ENCODE results near the gene LRBA. TPM values are rescaled to one million over a fixed set of nuclear protein-coding genes. Genes with fewer than 3 reads are reported as not detected.
A peak's percentile ranks its signal among the peaks of the same experiment; 100 is the strongest.
"Not testable (repeated sequence)": the region's sequence is repeated elsewhere in the genome, so short reads cannot be mapped to it uniquely, and the experiment has no call there.

The LRBA gene
- total RNA-seq, 2 donors from 2014 or later = 37.7 to 70.5 TPM

DNA sequence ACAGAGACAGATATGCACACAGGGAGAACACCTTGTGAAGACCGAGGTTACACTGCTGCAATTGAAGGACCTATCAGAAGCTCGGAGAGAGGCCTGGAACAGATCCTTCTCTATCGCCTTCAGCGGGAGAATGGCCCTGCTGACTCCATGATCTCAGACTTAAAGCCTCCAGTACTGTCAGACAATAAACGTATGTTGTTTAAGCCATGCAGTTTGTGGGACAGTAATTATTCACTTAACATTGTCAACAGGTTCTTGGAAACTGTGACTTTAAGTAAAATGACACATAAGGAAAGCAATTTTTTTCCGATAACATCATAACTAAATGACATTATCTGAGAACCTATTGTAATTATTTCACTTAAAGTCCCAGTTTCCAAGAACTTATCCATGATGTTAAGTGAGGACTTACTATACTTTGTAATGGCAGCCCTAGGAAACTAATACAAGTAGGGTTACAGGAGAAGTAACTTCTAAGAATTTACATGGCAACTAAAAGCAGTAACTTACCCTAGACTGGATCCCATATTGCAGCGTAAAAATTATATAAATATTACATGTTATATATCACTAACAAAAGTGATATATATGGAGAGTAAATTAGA, 613.9 kb downstream of the LRBA start:
- no peaks in the 10 kb centered on the region for H3K27me3 Mint-ChIP-seq
- H3K27ac Mint-ChIP-seq = peak overlapping the region in 1 of 2 donors; percentile 39
- peaks cover 3 to 14% of the 10 kb centered on the region in 2 donors for H3K4me1 Mint-ChIP-seq (ENCODE audit: low read depth in 2 of 2)
- H3K9me3 Mint-ChIP-seq = no peaks in the 10 kb centered on the region
- DNase-seq (ENCODE audit: low spot score) = no peak
- H3K4me3 Mint-ChIP-seq = no peak overlapping the region
- no peaks in the 10 kb centered on the region for H3K36me3 Mint-ChIP-seq
- peak in 1 of 2 donors; percentile 46 for ATAC-seq

DNA sequence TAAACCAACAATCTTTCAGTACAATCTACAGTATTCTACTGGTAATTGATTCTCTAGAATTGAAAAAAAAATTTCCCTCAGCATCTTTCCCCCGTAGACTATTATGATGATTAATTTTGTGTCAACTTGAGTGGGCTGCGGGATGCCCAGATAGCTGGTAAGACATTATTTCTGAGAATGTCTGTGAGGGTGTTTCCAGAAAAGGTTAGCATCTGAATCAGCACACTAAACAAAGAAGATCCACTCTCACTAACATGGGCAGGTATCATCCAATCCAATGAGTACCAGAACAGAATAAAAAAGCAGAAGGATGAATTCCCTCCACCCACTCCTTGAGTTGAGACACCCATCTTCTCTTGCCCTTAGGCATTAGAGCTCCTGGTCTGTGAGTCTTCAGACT, 619.2 kb downstream of the LRBA start:
- ATAC-seq = peak in 1 of 2 donors; percentile 86

DNA sequence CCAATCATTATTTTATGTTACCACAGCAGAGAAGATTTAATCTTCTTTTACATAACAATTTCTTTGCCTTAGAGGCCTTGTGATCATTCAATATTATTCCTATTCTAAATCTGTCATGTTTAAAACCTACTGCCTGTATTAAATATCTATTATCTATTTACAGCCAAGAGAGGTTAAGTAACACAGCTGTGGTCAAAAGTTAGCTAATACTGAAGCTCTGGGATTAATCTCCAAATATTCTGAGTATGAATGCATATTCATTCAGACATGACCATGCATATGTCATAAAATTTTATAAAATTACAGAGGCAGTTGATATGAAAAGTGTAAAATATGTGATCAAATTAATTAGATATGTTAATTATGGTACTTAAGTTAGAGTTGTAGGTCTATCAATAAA, 621.0 kb downstream of the LRBA start:
- H3K27ac Mint-ChIP-seq = no peak overlapping the region
- no peak for ATAC-seq
- H3K27me3 Mint-ChIP-seq = no peaks in the 10 kb centered on the region
- H3K4me1 Mint-ChIP-seq (ENCODE audit: low read depth in 2 of 2) = peaks cover 6 to 12% of the 10 kb centered on the region in 2 donors
- DNase-seq (ENCODE audit: low spot score) = no peak
- peaks cover 11% of the 10 kb centered on the region for H3K36me3 Mint-ChIP-seq
- H3K9me3 Mint-ChIP-seq = no peaks in the 10 kb centered on the region
- no peak overlapping the region for H3K4me3 Mint-ChIP-seq

More for the DNA sequence above, 619.2 kb downstream of the LRBA start:
- Mint-ChIP-seq H3K27ac (peak overlapping the region; percentile 7 to 36), H3K4me3 (peak overlapping the region; percentile 38), H3K36me3 (peaks cover 11% of the 10 kb centered on the region), H3K9me3 (no peaks in the 10 kb centered on the region), H3K27me3 (no peaks in the 10 kb centered on the region), H3K4me1 (ENCODE audit: low read depth in 2 of 2) (peaks cover 4 to 12% of the 10 kb centered on the region in 2 donors)
- no peak for DNase-seq (ENCODE audit: low spot score)

DNA sequence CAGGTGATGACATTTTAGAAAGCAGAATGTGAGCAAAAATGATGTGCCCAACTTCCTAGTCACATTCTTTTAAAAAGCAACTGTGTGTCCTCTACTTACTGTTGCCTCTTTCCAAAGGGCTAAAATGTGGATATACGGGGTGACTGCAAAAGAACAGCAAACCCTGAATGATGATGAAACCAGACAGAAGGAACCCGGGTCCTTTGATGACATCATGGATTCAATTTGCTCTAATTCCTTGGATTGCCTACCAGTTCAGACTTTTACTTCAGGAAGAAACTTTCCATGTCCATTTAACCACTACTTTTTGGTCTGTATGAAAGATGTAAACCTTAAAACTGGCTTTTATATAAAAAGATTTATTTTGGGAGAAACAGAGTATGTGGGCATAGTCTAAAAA, 624.0 kb downstream of the LRBA start:
- Mint-ChIP-seq H3K27ac (no peak overlapping the region), H3K4me1 (ENCODE audit: low read depth in 2 of 2) (peaks cover 3 to 6% of the 10 kb centered on the region in 2 donors), H3K9me3 (no peaks in the 10 kb centered on the region), H3K4me3 (no peak overlapping the region), H3K27me3 (no peaks in the 10 kb centered on the region), H3K36me3 (peaks cover 11% of the 10 kb centered on the region)
- no peak for DNase-seq (ENCODE audit: low spot score)
- ATAC-seq = no peak

DNA sequence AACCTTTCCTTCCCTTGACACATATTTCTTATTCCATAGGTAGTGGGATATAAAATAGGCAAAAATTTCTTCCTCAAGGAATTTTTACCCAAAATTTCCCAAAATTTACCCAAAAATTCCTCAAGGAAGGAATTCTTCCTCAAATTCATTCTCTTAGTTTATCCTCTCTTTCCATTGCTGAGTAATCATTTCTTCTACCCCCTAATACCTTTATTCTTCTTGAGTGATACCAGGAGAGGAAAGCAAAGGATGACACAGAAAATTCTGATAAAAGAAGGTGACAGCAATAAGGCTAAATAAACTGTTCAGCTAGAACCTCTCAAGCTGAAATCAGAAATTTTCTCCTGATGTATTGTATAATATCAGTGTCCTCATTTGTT, 624.6 kb downstream of the LRBA start:
- Mint-ChIP-seq H3K9me3 (no peaks in the 10 kb centered on the region), H3K4me1 (ENCODE audit: low read depth in 2 of 2) (peaks cover 2 to 3% of the 10 kb centered on the region in 2 donors), H3K36me3 (peaks cover 11% of the 10 kb centered on the region), H3K27ac (no peak overlapping the region), H3K4me3 (no peak overlapping the region), H3K27me3 (no peaks in the 10 kb centered on the region)
- DNase-seq (ENCODE audit: low spot score) = no peak
- no peak for ATAC-seq

DNA sequence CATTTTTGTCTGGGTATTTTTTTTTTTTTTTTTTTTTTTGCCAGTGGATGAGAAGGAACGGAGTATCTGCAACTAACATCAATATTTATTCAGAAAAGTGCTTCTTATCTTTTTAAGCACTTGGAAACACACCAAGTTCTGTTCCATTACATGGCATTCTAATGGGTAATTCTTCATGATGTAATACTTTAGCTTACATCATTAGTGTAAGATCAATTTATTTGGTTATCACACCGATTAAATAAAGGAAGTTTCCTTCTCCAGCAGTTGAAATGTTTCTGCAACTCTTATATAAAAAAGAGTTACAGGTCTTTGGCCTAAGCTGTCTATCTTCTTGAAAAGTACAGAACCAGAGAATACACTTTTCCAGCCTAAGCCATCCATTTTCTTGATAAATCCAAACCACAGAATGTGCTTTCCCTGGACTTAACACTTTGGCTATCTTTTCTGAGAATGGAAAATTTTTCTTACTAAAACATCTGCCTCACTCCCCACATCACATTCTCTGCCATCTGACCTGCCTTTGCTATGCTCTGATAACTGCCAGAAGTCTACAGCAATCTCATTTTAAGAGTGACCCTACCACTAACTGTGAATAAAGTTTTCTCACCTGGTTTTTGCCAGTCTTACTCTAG, 625.1 kb downstream of the LRBA start:
- Mint-ChIP-seq H3K27ac (no peak overlapping the region), H3K27me3 (no peaks in the 10 kb centered on the region), H3K36me3 (peaks cover 11% of the 10 kb centered on the region), H3K4me1 (ENCODE audit: low read depth in 2 of 2) (peaks cover 0 to 3% of the 10 kb centered on the region in 2 donors), H3K4me3 (no peak overlapping the region), H3K9me3 (no peaks in the 10 kb centered on the region)
- DNase-seq (ENCODE audit: low spot score) = no peak
- no peak for ATAC-seq

DNA sequence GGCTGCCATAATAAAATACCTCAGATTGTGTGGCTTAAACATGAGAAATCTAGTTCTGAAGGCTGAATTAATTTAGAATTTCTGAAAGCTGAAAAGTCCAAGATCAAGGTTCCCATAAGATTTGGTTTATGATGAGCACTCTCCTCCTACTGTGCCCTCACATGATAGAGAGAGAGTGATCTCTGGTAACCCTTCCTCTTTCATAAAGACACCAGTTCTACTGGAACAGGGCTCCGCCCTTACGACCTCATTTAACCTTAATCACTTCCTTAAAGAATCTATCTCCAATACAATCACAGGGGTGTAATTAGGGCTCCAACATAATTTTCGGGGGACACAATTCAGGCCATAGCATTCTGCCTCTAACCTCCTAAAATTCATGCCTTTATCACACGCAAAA, 627.1 kb downstream of the LRBA start:
- Mint-ChIP-seq H3K4me3 (no peak overlapping the region), H3K4me1 (ENCODE audit: low read depth in 2 of 2) (peaks cover 0 to 3% of the 10 kb centered on the region in 2 donors), H3K27ac (no peak overlapping the region), H3K9me3 (no peaks in the 10 kb centered on the region), H3K36me3 (peaks cover 11% of the 10 kb centered on the region), H3K27me3 (no peaks in the 10 kb centered on the region)
- DNase-seq (ENCODE audit: low spot score) (no peak), ATAC-seq (no peak)

DNA sequence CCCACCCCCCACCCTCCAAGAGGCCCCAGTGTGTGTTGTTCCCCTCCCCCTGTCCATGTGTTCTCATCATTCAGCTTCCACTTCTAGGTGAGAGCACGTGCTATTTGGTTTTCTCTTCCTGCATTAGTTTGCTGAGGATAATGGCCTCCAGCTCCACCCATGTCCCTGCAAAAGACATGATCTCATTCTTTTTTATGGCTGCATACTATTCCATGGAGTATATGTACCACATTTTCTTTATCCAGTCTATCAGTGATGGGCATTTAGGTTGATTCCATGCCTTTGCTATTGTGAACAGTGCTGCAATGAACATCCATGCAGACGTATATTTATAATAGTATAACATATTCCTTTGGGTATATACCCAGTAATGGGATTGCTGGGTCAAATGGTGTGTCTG, 628.7 kb downstream of the LRBA start:
- not testable (repeated sequence) for H3K27ac Mint-ChIP-seq; H3K27me3 Mint-ChIP-seq; H3K36me3 Mint-ChIP-seq; H3K4me1 Mint-ChIP-seq (ENCODE audit: low read depth in 2 of 2); ATAC-seq; H3K4me3 Mint-ChIP-seq; DNase-seq (ENCODE audit: low spot score); H3K9me3 Mint-ChIP-seq

DNA sequence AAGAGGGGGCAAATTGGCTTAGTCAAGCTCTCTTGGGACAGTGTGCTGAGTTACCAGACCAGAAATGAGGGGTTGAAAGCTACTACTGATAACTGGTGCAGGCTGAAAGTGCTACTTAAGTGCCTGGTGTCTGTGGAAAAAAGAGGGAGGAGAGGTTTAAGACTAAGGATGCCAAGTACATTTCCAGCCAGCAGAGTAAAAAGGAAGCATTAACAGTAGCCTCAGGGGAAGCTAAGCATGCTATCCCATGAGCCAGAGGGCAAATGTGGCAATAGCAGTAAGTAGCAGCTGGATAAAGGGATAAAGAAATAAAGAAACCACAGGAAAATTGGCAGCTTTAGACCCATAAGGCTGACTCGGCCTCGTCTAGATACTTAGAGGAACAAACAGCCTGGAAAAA, 629.5 kb downstream of the LRBA start:
- DNase-seq (ENCODE audit: low spot score) = no peak
- Mint-ChIP-seq H3K9me3 (no peaks in the 10 kb centered on the region), H3K4me3 (no peak overlapping the region), H3K4me1 (ENCODE audit: low read depth in 2 of 2) (peaks cover 4 to 6% of the 10 kb centered on the region in 2 donors), H3K27ac (no peak overlapping the region), H3K27me3 (no peaks in the 10 kb centered on the region), H3K36me3 (no peaks in the 10 kb centered on the region)
- ATAC-seq = no peak

DNA sequence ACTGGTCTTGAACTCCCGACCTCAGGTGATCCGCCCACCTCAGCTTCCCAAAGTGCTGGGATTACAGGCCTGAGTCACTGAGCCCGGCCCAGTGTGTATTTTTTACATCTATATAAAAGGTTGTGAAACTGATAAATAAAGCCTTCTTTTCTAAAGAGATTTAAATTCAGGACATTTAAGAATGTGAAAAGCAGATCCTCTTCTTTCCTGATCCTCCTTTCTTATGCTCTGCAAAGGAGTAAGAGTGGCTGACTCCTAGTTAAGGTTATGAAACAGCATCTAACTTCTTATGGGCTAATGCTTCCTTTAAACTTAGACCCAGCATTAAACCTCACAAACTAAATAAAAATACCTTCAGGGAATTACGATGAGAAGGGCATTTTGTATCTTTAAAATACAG, 630.8 kb downstream of the LRBA start:
- Mint-ChIP-seq H3K4me1 (ENCODE audit: low read depth in 2 of 2) (peaks cover 4% of the 10 kb centered on the region in 2 donors), H3K27ac (no peak overlapping the region), H3K9me3 (no peaks in the 10 kb centered on the region), H3K27me3 (no peaks in the 10 kb centered on the region), H3K4me3 (no peak overlapping the region), H3K36me3 (no peaks in the 10 kb centered on the region)
- ATAC-seq = no peak
- DNase-seq (ENCODE audit: low spot score) = no peak

DNA sequence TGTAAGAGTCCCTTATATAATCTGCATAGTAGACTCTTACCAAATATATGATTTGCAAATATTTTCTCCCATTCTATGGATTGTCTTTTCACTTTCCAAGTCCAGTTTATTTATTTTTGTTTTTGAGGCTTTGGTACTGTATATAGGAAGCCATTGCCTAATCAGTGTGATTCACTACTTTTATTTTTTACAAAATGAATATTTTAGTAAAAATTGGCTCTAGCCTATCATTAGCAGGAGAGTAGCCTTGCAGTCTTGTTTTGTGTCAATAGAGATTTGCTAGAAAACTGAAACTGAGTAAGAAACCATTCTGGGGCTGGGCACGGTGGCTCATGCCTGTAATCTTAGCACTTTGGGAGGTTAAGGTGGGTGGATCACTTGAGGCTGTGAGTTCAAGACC, 633.1 kb downstream of the LRBA start:
- no peak for ATAC-seq
- Mint-ChIP-seq H3K4me3 (no peak overlapping the region), H3K27me3 (no peaks in the 10 kb centered on the region), H3K36me3 (no peaks in the 10 kb centered on the region), H3K4me1 (ENCODE audit: low read depth in 2 of 2) (peaks cover 4 to 6% of the 10 kb centered on the region in 2 donors), H3K27ac (no peak overlapping the region), H3K9me3 (no peaks in the 10 kb centered on the region)
- no peak for DNase-seq (ENCODE audit: low spot score)

DNA sequence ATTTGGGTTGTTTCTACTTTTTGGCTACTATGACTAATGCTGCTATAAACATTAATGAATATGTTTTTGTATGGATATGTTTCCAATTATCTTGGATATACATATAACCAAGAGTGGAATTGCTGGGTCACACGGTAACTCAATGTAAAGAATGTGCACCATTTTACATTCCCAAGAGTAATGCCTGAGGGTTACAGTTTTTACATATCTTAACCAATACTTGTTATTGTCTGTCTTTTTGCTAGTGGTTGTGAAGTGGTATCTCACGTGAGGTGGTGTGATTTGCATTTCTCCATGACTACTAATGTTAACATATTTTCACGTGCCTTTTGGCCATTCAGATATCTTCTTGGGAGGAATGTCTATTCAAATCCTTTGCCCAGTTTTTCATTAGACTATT, 633.5 kb downstream of the LRBA start:
- Mint-ChIP-seq H3K9me3 (no peaks in the 10 kb centered on the region), H3K4me3 (no peak overlapping the region), H3K27ac (no peak overlapping the region), H3K4me1 (ENCODE audit: low read depth in 2 of 2) (peaks cover 4 to 6% of the 10 kb centered on the region in 2 donors), H3K27me3 (no peaks in the 10 kb centered on the region), H3K36me3 (no peaks in the 10 kb centered on the region)
- DNase-seq (ENCODE audit: low spot score) (no peak), ATAC-seq (no peak)

DNA sequence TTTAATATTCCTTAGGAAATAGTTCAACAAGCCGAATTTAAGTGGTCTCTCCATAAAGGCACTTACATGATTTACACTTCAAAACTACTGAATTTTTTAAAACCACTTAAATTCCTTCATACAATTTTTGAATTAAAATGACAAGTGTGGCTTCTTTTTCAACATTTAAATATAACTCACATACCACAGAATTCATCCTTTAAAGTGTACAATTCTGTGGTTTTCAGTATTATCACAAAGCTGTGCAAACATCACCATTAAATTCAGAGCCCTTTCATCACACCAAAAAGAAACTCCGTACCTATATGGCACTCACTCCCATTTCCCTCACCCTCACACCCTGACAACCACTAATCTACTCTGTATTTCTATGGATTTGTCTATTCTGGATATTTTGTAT, 634.0 kb downstream of the LRBA start:
- Mint-ChIP-seq H3K4me1 (ENCODE audit: low read depth in 2 of 2) (peaks cover 4 to 6% of the 10 kb centered on the region in 2 donors), H3K4me3 (no peak overlapping the region), H3K27ac (no peak overlapping the region), H3K36me3 (no peaks in the 10 kb centered on the region), H3K27me3 (no peaks in the 10 kb centered on the region), H3K9me3 (no peaks in the 10 kb centered on the region)
- ATAC-seq = no peak
- no peak for DNase-seq (ENCODE audit: low spot score)

DNA sequence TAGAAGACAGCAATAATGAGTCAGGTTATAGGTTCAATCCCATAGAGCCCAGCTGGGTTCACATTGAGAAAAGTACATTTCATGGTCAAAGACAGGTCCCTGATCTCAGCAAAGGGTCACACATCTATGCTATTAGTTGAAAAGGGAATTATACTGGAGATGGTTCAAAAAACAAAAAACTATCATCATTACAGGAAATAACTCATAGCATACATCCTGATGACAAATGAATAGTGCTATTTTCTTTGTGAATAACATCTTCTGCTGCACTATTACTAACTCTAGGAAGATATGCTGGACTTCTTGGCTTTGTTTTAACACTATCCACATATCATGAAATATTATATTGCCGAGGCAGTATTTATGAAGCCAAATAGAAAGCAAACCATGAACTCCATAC, 635.6 kb downstream of the LRBA start:
- Mint-ChIP-seq H3K4me3 (no peak overlapping the region), H3K27ac (no peak overlapping the region), H3K36me3 (no peaks in the 10 kb centered on the region), H3K9me3 (no peaks in the 10 kb centered on the region), H3K4me1 (ENCODE audit: low read depth in 2 of 2) (peaks cover 4 to 6% of the 10 kb centered on the region in 2 donors), H3K27me3 (no peaks in the 10 kb centered on the region)
- ATAC-seq = no peak
- no peak for DNase-seq (ENCODE audit: low spot score)

DNA sequence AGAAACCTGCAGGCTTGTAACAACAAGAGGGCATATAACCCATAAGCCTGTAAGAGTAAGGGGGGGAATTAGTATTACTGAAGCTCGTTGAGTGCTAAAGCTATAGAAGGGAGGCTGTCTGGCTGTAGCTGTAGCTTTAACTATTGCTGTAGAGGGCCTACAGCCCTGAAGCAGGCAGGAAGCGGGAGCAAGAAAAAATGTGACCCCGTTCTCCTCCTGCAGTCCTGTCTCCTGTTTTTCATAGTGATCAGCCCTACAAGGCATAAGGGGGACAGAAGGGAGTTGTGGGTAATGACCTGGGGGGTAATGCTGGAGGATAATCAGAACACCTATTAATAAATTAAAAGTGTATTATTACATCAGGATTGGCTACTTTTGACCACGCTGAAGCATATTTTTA, 640.1 kb downstream of the LRBA start:
- Mint-ChIP-seq H3K27me3 (no peaks in the 10 kb centered on the region), H3K9me3 (no peaks in the 10 kb centered on the region), H3K4me1 (ENCODE audit: low read depth in 2 of 2) (peaks cover 0 to 3% of the 10 kb centered on the region in 2 donors), H3K4me3 (no peak overlapping the region), H3K27ac (no peak overlapping the region), H3K36me3 (no peaks in the 10 kb centered on the region)
- DNase-seq (ENCODE audit: low spot score) = no peak
- no peak for ATAC-seq
